GM13977 (cell line): ENCODE measurements around the gene SPECC1.
"Not testable (repeated sequence)": the region's sequence is repeated elsewhere in the genome, so short reads cannot be mapped to it uniquely, and the experiment has no call there.

Experiments used
- DNase-seq: peaks from one replicate; pipeline ENCODE4 v3.0.0; 2012; ENCODE audit warnings: low spot score
- in situ Hi-C: fragments of 300-500 bp; cut with MboI; formaldehyde crosslinking; loops from one replicate; pipeline ENCODE4 v1.12.0; 2022; ENCODE audit warnings: low sequenced_read_pairs, low pct_unique_long_range_greater_than_20kb, mixed read lengths, inconsistent platforms; ENCODE audit not compliant: unreplicated experiment
- TF ChIP-seq, protein P1 (sequence below): IDR thresholded peaks from 2 replicates; pipeline ENCODE4 v1.5.1; 2012; ENCODE audit warnings: mild to moderate bottlenecking, control low read depth; ENCODE audit not compliant: insufficient read depth; ENCODE audit errors: extremely low read depth, missing control alignments

SPECC1 gene

GRCh38 chr17:20224379-20224778 lies 215.2 kb downstream of the SPECC1 start:
- in situ Hi-C loops, result no loop called here
- TF ChIP-seq, protein P1, sequence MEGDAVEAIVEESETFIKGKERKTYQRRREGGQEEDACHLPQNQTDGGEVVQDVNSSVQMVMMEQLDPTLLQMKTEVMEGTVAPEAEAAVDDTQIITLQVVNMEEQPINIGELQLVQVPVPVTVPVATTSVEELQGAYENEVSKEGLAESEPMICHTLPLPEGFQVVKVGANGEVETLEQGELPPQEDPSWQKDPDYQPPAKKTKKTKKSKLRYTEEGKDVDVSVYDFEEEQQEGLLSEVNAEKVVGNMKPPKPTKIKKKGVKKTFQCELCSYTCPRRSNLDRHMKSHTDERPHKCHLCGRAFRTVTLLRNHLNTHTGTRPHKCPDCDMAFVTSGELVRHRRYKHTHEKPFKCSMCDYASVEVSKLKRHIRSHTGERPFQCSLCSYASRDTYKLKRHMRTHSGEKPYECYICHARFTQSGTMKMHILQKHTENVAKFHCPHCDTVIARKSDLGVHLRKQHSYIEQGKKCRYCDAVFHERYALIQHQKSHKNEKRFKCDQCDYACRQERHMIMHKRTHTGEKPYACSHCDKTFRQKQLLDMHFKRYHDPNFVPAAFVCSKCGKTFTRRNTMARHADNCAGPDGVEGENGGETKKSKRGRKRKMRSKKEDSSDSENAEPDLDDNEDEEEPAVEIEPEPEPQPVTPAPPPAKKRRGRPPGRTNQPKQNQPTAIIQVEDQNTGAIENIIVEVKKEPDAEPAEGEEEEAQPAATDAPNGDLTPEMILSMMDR, result no peak
- DNase-seq, result no peak

DNA sequence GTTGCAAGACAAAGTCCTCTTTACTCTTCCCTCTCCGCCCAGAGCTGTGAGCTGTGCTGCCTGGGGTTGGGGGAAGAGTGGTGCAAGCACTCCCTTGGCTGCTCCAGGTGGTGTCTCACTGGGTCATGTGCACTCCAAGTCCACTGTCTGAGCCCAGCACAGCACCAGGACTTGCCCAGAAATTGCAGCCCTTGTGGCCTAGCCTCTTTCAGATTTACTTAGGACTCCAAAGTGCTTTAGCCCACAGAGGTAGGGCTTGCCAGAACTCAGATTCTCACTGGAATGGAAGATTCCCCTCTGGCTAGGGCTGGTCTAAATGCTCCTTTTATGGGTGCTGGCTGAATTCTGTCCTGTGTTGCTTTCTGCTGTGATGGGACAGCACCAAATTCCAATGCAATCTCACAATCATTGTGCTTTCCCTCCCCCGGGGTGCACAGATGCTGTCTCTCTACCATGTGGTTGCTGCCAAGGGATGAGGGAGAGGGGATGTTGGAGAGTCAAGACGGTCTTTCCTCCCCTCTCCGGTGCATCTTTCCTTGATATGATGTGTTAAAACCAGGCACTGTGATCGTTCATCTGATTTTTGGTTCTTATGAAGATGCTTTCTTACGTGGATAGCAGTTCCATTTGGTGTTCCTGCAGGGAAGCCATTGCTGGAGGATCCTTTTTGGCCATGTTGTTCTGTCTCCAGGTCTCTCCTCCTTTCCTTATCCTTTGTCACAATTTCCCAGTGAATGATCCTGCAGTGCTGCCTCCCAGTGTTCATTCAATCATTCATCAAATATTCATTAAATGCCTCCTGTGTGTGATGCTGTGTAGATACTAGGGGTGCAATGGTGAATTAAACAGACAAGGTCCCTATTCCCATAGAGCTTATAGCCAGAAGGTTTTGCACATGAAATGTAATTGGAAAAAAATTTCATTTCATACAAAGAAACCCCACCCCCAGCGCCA lies 216.3 kb downstream of the SPECC1 start:
- in situ Hi-C loops, result no loop called here
- no peak for DNase-seq
- TF ChIP-seq, protein P1, result no peak

GRCh38 chr17:20226814-20227482 lies 217.8 kb downstream of the SPECC1 start:
- in situ Hi-C loops, result no loop called here
- TF ChIP-seq, protein P1, result peak; percentile 91
- DNase-seq, result peak; percentile 64

GRCh38 chr17:20227720-20228370 lies 218.7 kb downstream of the SPECC1 start:
- DNase-seq, in situ Hi-C loops: not testable (repeated sequence)

DNA sequence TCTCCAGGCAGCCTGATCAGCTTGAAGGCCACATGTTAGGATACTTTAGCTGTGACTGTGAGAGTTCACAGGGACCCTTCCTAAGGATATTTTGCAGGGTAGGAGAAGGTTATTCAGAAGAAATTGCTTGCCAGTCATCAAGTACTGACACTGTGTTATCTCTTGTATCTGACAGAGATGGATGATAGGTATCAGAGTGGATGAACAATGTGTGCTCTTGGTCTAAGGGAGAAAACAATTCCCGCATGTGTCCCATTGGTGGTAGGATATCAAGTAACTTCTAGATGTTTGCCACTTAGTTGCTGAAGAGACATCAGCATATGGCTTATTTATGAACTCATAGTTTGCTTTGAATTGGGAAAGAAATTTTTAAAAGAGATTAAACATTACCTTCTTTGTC lies 219.3 kb downstream of the SPECC1 start:
- in situ Hi-C loops, result no loop called here
- TF ChIP-seq, protein P1, result no peak
- no peak for DNase-seq

GRCh38 chr17:20228860-20229259 lies 219.7 kb downstream of the SPECC1 start:
- in situ Hi-C loops, result no loop called here
- TF ChIP-seq, protein P1, result no peak
- DNase-seq, result no peak
